ENCODE measurements around the gene ITPRID2.

The ITPRID2 gene

DNA sequence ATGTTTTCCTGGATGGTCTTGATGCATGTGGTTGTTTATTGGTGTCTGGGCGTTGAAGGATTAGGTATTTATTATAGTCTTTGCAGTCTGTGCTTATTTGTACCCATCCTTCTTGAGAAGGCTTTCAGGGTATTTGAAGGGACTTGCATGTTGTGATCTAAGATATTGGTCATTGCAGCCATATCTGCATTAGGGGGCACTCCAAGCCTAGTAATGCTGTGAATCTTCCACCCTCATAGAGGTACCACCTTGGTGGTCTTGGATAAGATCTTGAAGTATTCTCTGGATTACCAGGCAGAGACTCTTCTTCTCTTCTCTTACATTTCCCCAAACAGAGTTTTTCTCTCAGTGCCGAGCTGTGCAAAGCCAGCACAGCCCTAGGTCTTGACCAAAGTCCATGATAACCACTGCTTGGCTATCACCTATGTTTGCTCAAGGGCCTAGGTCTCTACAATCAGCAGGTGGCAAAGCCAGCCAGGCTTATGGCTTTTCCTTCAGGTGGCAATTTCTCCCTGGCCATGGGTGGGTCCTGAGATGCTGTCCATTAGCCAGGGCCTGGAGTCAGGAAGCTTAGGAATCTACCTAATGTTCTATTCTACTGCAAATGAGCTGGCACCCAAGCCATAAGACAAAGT is 78.7 kb downstream of the ITPRID2 start:
- H3K27ac ChIP-seq (ENCODE audit: low read length) = no peak overlapping the region
- H3K27me3 ChIP-seq (ENCODE audit: insufficient read depth, low read length, poor library complexity) = no peaks in the 10 kb centered on the region
- TF ChIP-seq EZH2 (IDR thresholded peaks at IDR 0.05; ENCODE audit: borderline replicate concordance, low read depth, low read length, severe bottlenecking) = no peak
- TF ChIP-seq, protein P1, sequence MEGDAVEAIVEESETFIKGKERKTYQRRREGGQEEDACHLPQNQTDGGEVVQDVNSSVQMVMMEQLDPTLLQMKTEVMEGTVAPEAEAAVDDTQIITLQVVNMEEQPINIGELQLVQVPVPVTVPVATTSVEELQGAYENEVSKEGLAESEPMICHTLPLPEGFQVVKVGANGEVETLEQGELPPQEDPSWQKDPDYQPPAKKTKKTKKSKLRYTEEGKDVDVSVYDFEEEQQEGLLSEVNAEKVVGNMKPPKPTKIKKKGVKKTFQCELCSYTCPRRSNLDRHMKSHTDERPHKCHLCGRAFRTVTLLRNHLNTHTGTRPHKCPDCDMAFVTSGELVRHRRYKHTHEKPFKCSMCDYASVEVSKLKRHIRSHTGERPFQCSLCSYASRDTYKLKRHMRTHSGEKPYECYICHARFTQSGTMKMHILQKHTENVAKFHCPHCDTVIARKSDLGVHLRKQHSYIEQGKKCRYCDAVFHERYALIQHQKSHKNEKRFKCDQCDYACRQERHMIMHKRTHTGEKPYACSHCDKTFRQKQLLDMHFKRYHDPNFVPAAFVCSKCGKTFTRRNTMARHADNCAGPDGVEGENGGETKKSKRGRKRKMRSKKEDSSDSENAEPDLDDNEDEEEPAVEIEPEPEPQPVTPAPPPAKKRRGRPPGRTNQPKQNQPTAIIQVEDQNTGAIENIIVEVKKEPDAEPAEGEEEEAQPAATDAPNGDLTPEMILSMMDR (IDR thresholded peaks at IDR 0.05; ENCODE audit: borderline replicate concordance, extremely low read depth, low read length, poor library complexity, severe bottlenecking) = peak; percentile 15
- DNase-seq (no peak), ATAC-seq (ENCODE audit: insufficient read depth, low read depth) (no peak)
- no peaks in the 10 kb centered on the region for H3K9me3 ChIP-seq (ENCODE audit: insufficient read depth, low read length, severe bottlenecking)
- no peaks in the 10 kb centered on the region for H3K79me2 ChIP-seq (ENCODE audit: insufficient read depth, low read length)
- H3K4me1 ChIP-seq (ENCODE audit: insufficient read depth, low read length) = no peaks in the 10 kb centered on the region
- no peak overlapping the region for H3K4me2 ChIP-seq (ENCODE audit: insufficient read depth, low read length)
- H3K36me3 ChIP-seq (ENCODE audit: insufficient read depth, low read length) = no peaks in the 10 kb centered on the region
- H2AFZ ChIP-seq (ENCODE audit: low read depth, low read length) = no peak overlapping the region
- no peaks in the 10 kb centered on the region for H4K20me1 ChIP-seq (ENCODE audit: insufficient read depth, low read length)
- H3K4me3 ChIP-seq (ENCODE audit: low read depth in 1 of 2, low read length in 2 of 2) = no peak overlapping the region
- no peak overlapping the region for H3K9ac ChIP-seq (ENCODE audit: low read depth, low read length)

DNA sequence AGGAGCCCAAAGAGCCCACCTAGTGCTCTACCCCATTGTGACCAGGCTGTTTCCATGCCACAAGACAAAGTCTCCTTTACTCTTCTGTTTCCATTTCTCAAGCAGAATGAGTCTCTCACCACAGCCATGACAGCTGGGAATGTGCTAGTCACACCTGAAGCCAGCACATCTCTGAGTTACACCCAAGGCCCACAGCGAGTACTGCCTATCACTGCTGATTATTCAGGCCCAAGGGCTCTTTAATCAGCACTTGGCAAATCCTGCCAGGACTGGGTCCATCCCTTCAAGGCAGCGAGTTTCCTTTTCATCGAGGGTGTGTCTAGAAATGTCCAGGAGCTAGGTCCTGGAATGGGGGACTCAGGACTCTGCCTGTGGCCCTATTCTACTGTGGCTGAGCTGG is 79.5 kb downstream of the ITPRID2 start:
- DNase-seq = no peak
- no peaks in the 10 kb centered on the region for H3K36me3 ChIP-seq (ENCODE audit: insufficient read depth, low read length)
- H3K79me2 ChIP-seq (ENCODE audit: insufficient read depth, low read length) = no peaks in the 10 kb centered on the region
- H2AFZ ChIP-seq (ENCODE audit: low read depth, low read length) = no peak overlapping the region
- H3K27ac ChIP-seq (ENCODE audit: low read length) = no peak overlapping the region
- no peaks in the 10 kb centered on the region for H3K4me1 ChIP-seq (ENCODE audit: insufficient read depth, low read length)
- no peaks in the 10 kb centered on the region for H3K27me3 ChIP-seq (ENCODE audit: insufficient read depth, low read length, poor library complexity)
- no peak for ATAC-seq (ENCODE audit: insufficient read depth, low read depth)
- no peaks in the 10 kb centered on the region for H3K9me3 ChIP-seq (ENCODE audit: insufficient read depth, low read length, severe bottlenecking)
- no peak overlapping the region for H3K9ac ChIP-seq (ENCODE audit: low read depth, low read length)
- TF ChIP-seq, protein P1 (IDR thresholded peaks at IDR 0.05; ENCODE audit: borderline replicate concordance, extremely low read depth, low read length, poor library complexity, severe bottlenecking) = no peak
- TF ChIP-seq EZH2 (IDR thresholded peaks at IDR 0.05; ENCODE audit: borderline replicate concordance, low read depth, low read length, severe bottlenecking) = no peak
- H3K4me2 ChIP-seq (ENCODE audit: insufficient read depth, low read length) = no peak overlapping the region
- H4K20me1 ChIP-seq (ENCODE audit: insufficient read depth, low read length) = no peaks in the 10 kb centered on the region
- no peak overlapping the region for H3K4me3 ChIP-seq (ENCODE audit: low read depth in 1 of 2, low read length in 2 of 2)

GRCh38 chr2:181972431-181973170 is 81.1 kb downstream of the ITPRID2 start:
- DNase-seq = no peak
- H3K4me1 ChIP-seq (ENCODE audit: insufficient read depth, low read length) = no peaks in the 10 kb centered on the region
- H3K27ac ChIP-seq (ENCODE audit: low read length) = no peak overlapping the region
- no peaks in the 10 kb centered on the region for H3K36me3 ChIP-seq (ENCODE audit: insufficient read depth, low read length)
- ATAC-seq (ENCODE audit: insufficient read depth, low read depth) = no peak
- no peaks in the 10 kb centered on the region for H3K9me3 ChIP-seq (ENCODE audit: insufficient read depth, low read length, severe bottlenecking)
- H3K27me3 ChIP-seq (ENCODE audit: insufficient read depth, low read length, poor library complexity) = no peaks in the 10 kb centered on the region
- no peak overlapping the region for H3K9ac ChIP-seq (ENCODE audit: low read depth, low read length)
- H4K20me1 ChIP-seq (ENCODE audit: insufficient read depth, low read length) = no peaks in the 10 kb centered on the region
- H3K4me2 ChIP-seq (ENCODE audit: insufficient read depth, low read length) = no peak overlapping the region
- H3K4me3 ChIP-seq (ENCODE audit: low read depth in 1 of 2, low read length in 2 of 2) = no peak overlapping the region
- H2AFZ ChIP-seq (ENCODE audit: low read depth, low read length) = no peak overlapping the region
- no peaks in the 10 kb centered on the region for H3K79me2 ChIP-seq (ENCODE audit: insufficient read depth, low read length)
- TF ChIP-seq EZH2 (IDR thresholded peaks at IDR 0.05; ENCODE audit: borderline replicate concordance, low read depth, low read length, severe bottlenecking) = no peak
- TF ChIP-seq, protein P1 (IDR thresholded peaks at IDR 0.05; ENCODE audit: borderline replicate concordance, extremely low read depth, low read length, poor library complexity, severe bottlenecking) = no peak

Data from DND-41 (cell line).